ENCODE results near the gene SLCO4A1.

SLCO4A1 gene

GRCh38 chr20:62607366-62608217 lies 34.7 kb upstream of the SLCO4A1 start:
- Histone ChIP-seq H3K9me3 (no peaks in the 10 kb centered on the region), H3K4me1 (ENCODE audit: control insufficient read depth in 1 of 2, insufficient read depth in 1 of 2, low read depth in 1 of 2, low read length in 1 of 2) (peaks cover 53 to 58% of the 10 kb centered on the region in 2 experiments), H3K36me3 (no peaks in the 10 kb centered on the region), H3K27ac (peak overlapping the region; percentile 100), H3K27me3 (no peaks in the 10 kb centered on the region), H3K4me3 (ENCODE audit: low read depth in 1 of 2, low read length in 1 of 2) (no peak overlapping the region)
- TF ChIP-seq, protein P1, sequence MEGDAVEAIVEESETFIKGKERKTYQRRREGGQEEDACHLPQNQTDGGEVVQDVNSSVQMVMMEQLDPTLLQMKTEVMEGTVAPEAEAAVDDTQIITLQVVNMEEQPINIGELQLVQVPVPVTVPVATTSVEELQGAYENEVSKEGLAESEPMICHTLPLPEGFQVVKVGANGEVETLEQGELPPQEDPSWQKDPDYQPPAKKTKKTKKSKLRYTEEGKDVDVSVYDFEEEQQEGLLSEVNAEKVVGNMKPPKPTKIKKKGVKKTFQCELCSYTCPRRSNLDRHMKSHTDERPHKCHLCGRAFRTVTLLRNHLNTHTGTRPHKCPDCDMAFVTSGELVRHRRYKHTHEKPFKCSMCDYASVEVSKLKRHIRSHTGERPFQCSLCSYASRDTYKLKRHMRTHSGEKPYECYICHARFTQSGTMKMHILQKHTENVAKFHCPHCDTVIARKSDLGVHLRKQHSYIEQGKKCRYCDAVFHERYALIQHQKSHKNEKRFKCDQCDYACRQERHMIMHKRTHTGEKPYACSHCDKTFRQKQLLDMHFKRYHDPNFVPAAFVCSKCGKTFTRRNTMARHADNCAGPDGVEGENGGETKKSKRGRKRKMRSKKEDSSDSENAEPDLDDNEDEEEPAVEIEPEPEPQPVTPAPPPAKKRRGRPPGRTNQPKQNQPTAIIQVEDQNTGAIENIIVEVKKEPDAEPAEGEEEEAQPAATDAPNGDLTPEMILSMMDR (IDR thresholded peaks at IDR 0.05) = no peak

- TF ChIP-seq, protein P1 (IDR thresholded peaks at IDR 0.05) = no peak
These were observed 34.1 kb upstream of the SLCO4A1 start for GRCh38 chr20:62608218-62608565.

DNA sequence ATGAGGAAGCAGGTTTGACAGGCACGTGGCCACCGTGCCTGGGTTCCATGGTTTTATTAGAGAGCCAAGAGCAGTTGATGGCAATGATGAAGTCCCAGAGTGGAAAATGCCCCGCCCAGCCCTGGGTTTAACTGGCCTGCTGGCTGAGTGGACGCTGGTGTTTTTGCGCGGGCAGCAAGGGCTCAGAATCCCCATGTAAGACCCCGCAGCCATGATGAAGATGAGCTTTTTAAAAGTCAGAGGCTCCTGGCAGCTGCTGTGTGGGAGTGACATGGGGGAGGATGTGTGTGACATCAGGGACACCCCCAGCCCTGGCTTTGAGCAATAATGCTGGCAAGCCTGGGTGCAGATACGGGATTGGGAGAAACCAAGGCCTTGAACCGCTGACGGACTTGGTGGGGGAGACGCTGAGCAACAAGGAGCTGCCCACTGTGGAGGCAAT lies 33.0 kb upstream of the SLCO4A1 start:
- H3K9me3 ChIP-seq = no peaks in the 10 kb centered on the region
- no peaks in the 10 kb centered on the region for H3K36me3 ChIP-seq
- H3K27me3 ChIP-seq = no peaks in the 10 kb centered on the region
- no peak overlapping the region for H3K4me3 ChIP-seq (ENCODE audit: low read depth in 1 of 2, low read length in 1 of 2)
- TF ChIP-seq, protein P1 (IDR thresholded peaks at IDR 0.05) = no peak
- H3K27ac ChIP-seq = no peak overlapping the region
- peaks cover 37 to 41% of the 10 kb centered on the region in 2 experiments for H3K4me1 ChIP-seq (ENCODE audit: control insufficient read depth in 1 of 2, insufficient read depth in 1 of 2, low read depth in 1 of 2, low read length in 1 of 2)

More at GRCh38 chr20:62608218-62608565, 34.1 kb upstream of the SLCO4A1 start:
- Histone ChIP-seq H3K9me3 (no peaks in the 10 kb centered on the region), H3K4me1 (ENCODE audit: control insufficient read depth in 1 of 2, insufficient read depth in 1 of 2, low read depth in 1 of 2, low read length in 1 of 2) (peaks cover 47 to 52% of the 10 kb centered on the region in 2 experiments), H3K4me3 (ENCODE audit: low read depth in 1 of 2, low read length in 1 of 2) (no peak overlapping the region), H3K27ac (peak overlapping the region; percentile 100), H3K27me3 (no peaks in the 10 kb centered on the region), H3K36me3 (no peaks in the 10 kb centered on the region)

DNA sequence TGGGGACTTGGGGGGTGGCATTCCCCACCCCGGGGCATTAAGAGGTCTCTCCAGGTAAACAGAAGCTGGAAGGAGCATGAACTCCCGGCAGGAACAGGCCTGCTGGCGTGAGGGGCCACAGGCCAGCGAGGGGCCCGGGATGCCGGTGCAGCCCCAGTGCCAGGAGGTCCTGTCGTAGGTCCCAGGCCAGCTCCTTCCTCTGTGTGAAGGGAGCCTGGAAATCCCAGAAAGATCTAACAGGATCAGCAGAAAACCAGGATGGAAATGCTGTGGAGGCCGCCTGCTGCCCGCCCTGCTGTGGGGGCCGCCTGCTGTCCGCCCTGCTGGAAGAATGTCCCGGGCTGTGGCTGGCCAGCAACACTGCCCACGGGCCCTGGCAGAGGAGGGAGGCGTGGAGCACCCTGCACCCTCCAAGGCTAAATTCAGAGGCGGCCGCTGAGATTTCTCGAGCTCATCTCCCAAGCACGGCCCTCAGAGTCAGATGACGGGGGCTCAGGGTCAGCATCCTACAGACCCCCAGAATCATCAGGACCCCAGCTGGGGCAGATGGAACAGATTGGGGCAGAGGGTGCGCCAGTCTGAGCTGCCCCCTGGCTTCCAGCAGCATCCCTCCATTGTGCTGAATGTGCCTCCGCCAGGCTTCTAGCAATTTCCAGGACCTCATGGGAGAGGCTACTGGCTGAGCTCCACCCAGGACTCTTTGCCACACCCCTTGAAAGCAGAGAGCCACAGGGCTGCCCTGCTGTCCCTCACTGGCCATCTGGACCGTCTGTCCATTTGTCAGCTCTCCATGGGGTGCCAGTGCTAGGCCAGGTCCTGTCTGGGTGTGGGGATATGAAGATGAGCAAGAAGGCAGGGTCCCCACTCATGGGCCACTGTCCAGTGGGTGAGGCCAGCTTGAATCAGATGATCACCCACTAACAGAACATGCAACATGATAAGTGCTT lies 32.2 kb upstream of the SLCO4A1 start:
- TF ChIP-seq, protein P1 (IDR thresholded peaks at IDR 0.05) = no peak
- Histone ChIP-seq H3K27me3 (no peaks in the 10 kb centered on the region), H3K4me1 (ENCODE audit: control insufficient read depth in 1 of 2, insufficient read depth in 1 of 2, low read depth in 1 of 2, low read length in 1 of 2) (peaks cover 29 to 33% of the 10 kb centered on the region in 2 experiments), H3K36me3 (no peaks in the 10 kb centered on the region), H3K9me3 (no peaks in the 10 kb centered on the region), H3K4me3 (ENCODE audit: low read depth in 1 of 2, low read length in 1 of 2) (no peak overlapping the region), H3K27ac (no peak overlapping the region)

DNA sequence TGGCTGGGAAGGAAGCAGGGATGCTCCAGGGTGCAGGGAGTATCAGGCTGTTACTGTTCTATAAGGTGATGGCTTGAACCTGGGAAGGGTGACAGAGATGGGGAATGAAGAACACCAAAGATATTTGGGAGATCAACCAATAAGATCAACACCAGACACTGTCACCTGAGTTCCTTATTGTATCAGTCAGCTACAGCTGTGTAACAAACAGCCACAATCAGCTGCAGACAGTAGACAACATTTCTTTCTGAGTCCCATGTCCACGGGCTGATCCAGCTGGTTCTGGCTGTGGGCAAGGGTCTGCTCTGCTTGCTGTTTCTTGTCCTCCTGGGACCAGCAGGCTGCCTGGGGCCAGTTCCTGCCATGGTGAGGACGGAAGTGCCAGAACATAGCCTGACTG lies 31.3 kb upstream of the SLCO4A1 start:
- TF ChIP-seq, protein P1 (IDR thresholded peaks at IDR 0.05) = no peak
- Histone ChIP-seq H3K27ac (no peak overlapping the region), H3K9me3 (no peaks in the 10 kb centered on the region), H3K4me1 (ENCODE audit: control insufficient read depth in 1 of 2, insufficient read depth in 1 of 2, low read depth in 1 of 2, low read length in 1 of 2) (peaks cover 20 to 24% of the 10 kb centered on the region in 2 experiments), H3K36me3 (no peaks in the 10 kb centered on the region), H3K4me3 (ENCODE audit: low read depth in 1 of 2, low read length in 1 of 2) (no peak overlapping the region), H3K27me3 (no peaks in the 10 kb centered on the region)
